Activated CD8-positive, alpha-beta T cell treated with anti-CD3 and anti-CD28 coated beads, Interleukin-2, amount 10 ng/mL, durations not matched to agents 7 days and 5 days (primary cell): ENCODE measurements around the gene NRXN3. TPM values are rescaled to one million over a fixed set of nuclear protein-coding genes. Genes with fewer than 3 reads are reported as not detected.
"Not testable (repeated sequence)": the region's sequence is repeated elsewhere in the genome, so short reads cannot be mapped to it uniquely, and the experiment has no call there.

Source experiments
- ATAC-seq: fragments of 150-1000 bp; cut with Tn5 transposase; one replicate; pipeline ENCODE4 v1.10.0; 2021; ENCODE audit warnings: moderate library complexity
- CTCF ChIA-PET: fragments of 350-600 bp; sonication (Branson Sonifier 250); formaldehyde crosslinking; loops from one replicate; lab custom pipeline; 2021; ENCODE audit warnings: antibody characterized with exemption; lab: Charles Lee
- POLR2A ChIA-PET: fragments of 350-600 bp; sonication (Branson Sonifier 250); formaldehyde crosslinking; loops from one replicate; lab custom pipeline; 2021; ENCODE audit warnings: antibody characterized with exemption; lab: Charles Lee
- DNase-seq: peaks from one replicate; pipeline ENCODE4 v3.0.0-alpha.2; 2020
- H3K27ac Mint-ChIP-seq: one replicate; pipeline ENCODE4 v1.8.0; 2021; ENCODE audit warnings: mild to moderate bottlenecking, mixed read lengths
- H3K27me3 Mint-ChIP-seq: one replicate; pipeline ENCODE4 v1.8.0; 2021; ENCODE audit warnings: low read depth, mixed read lengths
- H3K36me3 Mint-ChIP-seq: one replicate; pipeline ENCODE4 v1.8.0; 2021; ENCODE audit warnings: low read depth, mixed read lengths
- H3K4me1 Mint-ChIP-seq: one replicate; pipeline ENCODE4 v1.8.0; 2021; ENCODE audit warnings: low read depth, mixed read lengths
- H3K4me3 Mint-ChIP-seq: one replicate; pipeline ENCODE4 v1.8.0; 2021; ENCODE audit warnings: mild to moderate bottlenecking, mixed read lengths
- H3K9me3 Mint-ChIP-seq: one replicate; pipeline ENCODE4 v1.8.0; 2022; ENCODE audit warnings: mixed read lengths; ENCODE audit not compliant: insufficient read depth
- total RNA-seq, 2 experiments: library from RNA; stranded (reverse); gene quantifications; one replicate each; pipeline ENCODE4 v1.2.3, GENCODE V29; 2021

NRXN3 gene
- total RNA-seq, 2 experiments from 2014 or later, result not detected

DNA sequence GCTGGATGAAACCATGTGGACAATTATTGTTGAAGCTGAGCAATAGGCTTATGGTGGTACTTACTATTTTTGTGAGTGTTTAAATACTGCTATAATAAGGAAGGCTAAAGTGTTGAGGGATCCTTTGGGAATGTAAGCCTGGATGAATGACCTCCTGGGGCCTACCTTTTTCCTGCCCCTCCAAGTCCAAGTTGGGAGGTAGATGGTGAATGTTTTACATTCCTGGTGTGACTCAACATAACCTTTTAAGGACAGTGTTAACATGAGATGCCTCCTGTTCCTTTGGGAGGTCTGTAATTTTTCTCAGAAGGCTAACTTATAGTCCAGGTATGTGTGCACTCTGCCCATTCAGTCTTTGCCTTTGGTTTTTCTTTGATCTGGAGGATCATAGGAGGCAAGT, 315.9 kb downstream of the NRXN3 start:
- H3K36me3 Mint-ChIP-seq, result no peaks in the 10 kb centered on the region
- no peaks in the 10 kb centered on the region for H3K4me1 Mint-ChIP-seq
- no peak overlapping the region for H3K27ac Mint-ChIP-seq
- no peaks in the 10 kb centered on the region for H3K27me3 Mint-ChIP-seq
- DNase-seq, result no peak
- CTCF ChIA-PET, result no interaction called here
- no peak for ATAC-seq
- no peaks in the 10 kb centered on the region for H3K9me3 Mint-ChIP-seq
- no peak overlapping the region for H3K4me3 Mint-ChIP-seq
- POLR2A ChIA-PET, result no interaction called here

DNA sequence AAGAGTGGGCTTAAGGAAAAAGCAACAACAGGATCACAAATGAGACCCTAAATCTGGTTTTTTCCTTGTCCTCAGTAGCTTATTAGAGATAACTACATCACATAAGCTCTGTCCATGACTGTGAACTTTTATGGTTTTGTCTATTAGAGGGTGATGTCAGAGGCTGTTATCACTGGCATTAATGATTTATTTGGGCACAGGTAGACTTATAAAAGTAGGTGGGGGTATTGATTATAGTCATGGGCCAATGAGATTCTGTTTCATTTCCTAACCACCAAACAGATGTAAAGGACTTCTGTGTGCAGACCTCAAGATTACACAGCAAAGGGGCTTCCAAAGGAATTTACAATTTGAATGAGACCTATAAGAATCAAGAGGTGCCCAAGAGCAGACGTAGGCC, 316.4 kb downstream of the NRXN3 start:
- no peaks in the 10 kb centered on the region for H3K27me3 Mint-ChIP-seq

DNA sequence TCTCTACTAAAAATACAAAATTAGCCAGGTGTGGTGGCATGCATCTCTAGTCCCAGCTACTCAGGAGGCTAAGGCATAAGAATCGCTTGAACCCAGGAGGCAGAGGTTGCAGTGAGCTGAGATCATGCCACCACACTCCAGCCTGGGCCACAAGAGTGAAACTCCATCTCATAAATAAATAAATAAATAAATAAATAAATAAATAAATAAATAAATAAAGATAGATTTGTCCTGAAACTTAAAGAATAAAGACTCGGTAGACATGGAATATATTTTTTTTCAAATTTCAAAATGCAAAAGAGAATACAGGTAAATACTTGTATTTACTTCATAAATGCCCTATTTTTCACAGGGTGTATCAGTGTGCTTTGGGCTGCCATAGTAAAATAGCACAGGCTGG, 317.4 kb downstream of the NRXN3 start:
- CTCF ChIA-PET, H3K9me3 Mint-ChIP-seq, H3K4me3 Mint-ChIP-seq, ATAC-seq, H3K27ac Mint-ChIP-seq, DNase-seq, H3K36me3 Mint-ChIP-seq, POLR2A ChIA-PET, H3K4me1 Mint-ChIP-seq, H3K27me3 Mint-ChIP-seq: not testable (repeated sequence)

More for the DNA sequence above, 316.4 kb downstream of the NRXN3 start:
- Mint-ChIP-seq H3K9me3 (no peaks in the 10 kb centered on the region), H3K4me1 (no peaks in the 10 kb centered on the region), H3K27ac (no peak overlapping the region), H3K4me3 (no peak overlapping the region), H3K36me3 (no peaks in the 10 kb centered on the region)
- DNase-seq (no peak), ATAC-seq (no peak)
- ChIA-PET POLR2A (no interaction called here), CTCF (no interaction called here)

DNA sequence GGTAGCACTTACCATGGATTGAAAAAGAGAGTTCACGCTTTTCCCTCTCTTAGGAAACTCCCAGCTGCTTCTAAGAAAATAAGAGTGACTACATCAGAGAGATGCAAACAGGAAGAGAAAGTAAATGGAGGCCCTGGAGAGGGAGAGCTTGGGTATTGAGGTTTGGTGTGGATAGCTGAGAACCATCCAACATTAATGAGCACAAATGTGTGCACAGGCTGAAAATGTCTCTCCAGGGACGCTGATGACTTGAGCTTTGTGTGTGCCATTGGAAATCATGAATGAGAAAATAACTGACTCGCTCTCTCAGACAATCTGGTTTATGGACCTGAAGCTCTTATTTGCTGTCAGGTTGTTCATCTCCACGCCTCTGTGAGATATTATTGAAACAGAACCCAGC, 318.8 kb downstream of the NRXN3 start:
- CTCF ChIA-PET, result no interaction called here
- Mint-ChIP-seq H3K27me3 (no peaks in the 10 kb centered on the region), H3K36me3 (no peaks in the 10 kb centered on the region), H3K27ac (no peak overlapping the region), H3K4me1 (no peaks in the 10 kb centered on the region), H3K4me3 (no peak overlapping the region), H3K9me3 (no peaks in the 10 kb centered on the region)
- POLR2A ChIA-PET, result no interaction called here
- no peak for DNase-seq
- no peak for ATAC-seq

DNA sequence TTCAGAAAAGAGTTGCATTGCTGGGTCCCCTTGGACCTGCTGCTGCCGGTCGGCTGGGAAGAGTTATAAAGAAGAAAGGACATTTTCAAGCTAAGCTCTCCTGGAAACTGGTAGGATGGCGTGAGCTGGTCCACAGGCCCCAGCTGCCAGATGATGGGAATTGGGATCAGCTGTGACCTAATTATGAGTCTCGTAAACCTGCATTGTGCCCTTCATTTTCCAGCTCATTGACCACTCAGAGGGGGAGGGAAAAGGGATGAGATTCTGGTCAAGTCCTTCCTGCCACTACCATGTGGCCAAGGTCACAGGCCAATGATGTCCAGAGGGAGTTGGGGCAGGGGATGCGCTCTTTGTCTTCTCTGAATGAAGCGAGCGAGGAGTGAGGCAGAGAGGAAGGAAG, 320.9 kb downstream of the NRXN3 start:
- no peaks in the 10 kb centered on the region for H3K9me3 Mint-ChIP-seq
- no peak overlapping the region for H3K4me3 Mint-ChIP-seq
- POLR2A ChIA-PET, result no interaction called here
- H3K4me1 Mint-ChIP-seq, result no peaks in the 10 kb centered on the region
- H3K27ac Mint-ChIP-seq, result no peak overlapping the region
- ATAC-seq, result no peak
- CTCF ChIA-PET, result no interaction called here
- H3K36me3 Mint-ChIP-seq, result no peaks in the 10 kb centered on the region
- H3K27me3 Mint-ChIP-seq, result no peaks in the 10 kb centered on the region
- no peak for DNase-seq

DNA sequence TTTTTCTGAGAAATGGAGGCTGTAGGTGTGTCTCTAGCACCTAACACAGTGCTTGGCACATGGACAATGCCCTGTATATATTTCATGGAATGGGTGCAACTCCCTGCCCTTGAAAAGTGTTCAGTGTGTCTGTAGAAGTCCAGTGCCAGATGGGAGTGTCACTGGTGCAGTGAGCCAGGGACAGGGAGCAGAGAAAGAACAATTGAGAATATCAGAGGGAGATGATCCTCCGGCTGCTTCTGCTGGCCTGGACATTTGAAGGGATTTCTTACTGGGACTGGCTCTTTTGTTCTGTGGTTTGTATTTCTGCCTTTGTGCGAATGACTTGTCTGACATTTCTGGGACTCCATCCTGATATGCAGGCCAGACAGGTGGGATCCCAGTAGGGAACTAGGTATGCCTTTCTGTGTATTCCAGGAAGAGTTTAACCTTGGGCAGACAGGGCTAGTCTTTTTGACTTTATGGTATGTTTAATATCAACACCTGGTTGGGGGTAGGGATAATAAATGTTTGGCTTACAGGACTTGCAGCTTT, 328.0 kb downstream of the NRXN3 start:
- DNase-seq (no peak), ATAC-seq (no peak)
- POLR2A ChIA-PET, result no interaction called here
- Mint-ChIP-seq H3K4me3 (no peak overlapping the region), H3K27ac (no peak overlapping the region), H3K27me3 (no peaks in the 10 kb centered on the region), H3K4me1 (no peaks in the 10 kb centered on the region), H3K9me3 (no peaks in the 10 kb centered on the region), H3K36me3 (no peaks in the 10 kb centered on the region)
- CTCF ChIA-PET, result no interaction called here

DNA sequence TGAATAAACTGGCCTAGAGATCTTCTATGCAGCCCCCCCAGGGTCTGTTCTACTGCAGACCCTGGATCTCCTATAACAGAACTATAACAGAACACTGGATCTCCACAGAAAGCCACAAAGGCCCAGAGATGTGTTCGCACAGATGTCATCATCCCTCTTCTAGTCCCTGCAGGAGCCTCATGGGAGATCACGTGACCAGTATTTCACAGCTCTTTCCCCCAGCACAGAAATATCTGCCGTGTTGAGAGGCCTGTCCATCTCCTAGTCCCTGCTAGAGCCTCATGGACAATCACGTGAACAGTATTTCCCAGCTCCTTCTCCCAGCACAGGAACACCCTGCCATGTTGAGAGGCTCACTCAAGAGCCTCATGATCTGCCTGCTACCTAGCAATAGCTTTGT, 331.7 kb downstream of the NRXN3 start:
- Mint-ChIP-seq H3K27me3 (no peaks in the 10 kb centered on the region), H3K27ac (no peak overlapping the region), H3K4me1 (no peaks in the 10 kb centered on the region), H3K9me3 (no peaks in the 10 kb centered on the region), H3K36me3 (no peaks in the 10 kb centered on the region), H3K4me3 (no peak overlapping the region)
- ATAC-seq (no peak), DNase-seq (no peak)
- ChIA-PET POLR2A (interaction anchor here (0.7 kb wide), 1 partner anchor 58 kb away, joined by 3 read pairs; no protein-coding TSS in a partner anchor), CTCF (interaction anchor here (1.0 kb wide), 1 partner anchor 98 kb away, joined by 3 read pairs; no protein-coding TSS in a partner anchor)

DNA sequence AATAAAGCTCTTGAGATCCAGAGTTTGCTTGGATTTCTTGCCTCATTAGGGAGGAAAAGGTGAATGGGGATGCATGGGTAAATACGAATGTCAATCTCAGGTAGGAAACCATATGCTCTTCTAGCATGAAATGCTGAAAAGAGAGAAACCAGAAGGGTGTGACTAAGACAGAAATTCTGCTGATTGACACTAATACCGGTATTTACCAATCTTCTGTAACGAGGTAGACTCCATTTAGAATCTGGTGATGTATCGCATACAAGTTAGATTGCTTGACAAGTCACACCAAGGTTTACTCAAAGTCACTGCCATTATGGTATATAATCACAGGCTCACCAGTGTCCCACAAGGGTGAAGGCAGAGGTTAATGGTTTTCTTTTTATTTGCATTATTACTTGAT, 337.9 kb downstream of the NRXN3 start:
- DNase-seq, result no peak
- H3K27ac Mint-ChIP-seq, result no peak overlapping the region
- no peaks in the 10 kb centered on the region for H3K27me3 Mint-ChIP-seq
- H3K9me3 Mint-ChIP-seq, result no peaks in the 10 kb centered on the region
- POLR2A ChIA-PET, result no interaction called here
- ATAC-seq, result no peak
- H3K4me3 Mint-ChIP-seq, result no peak overlapping the region
- H3K36me3 Mint-ChIP-seq, result no peaks in the 10 kb centered on the region
- CTCF ChIA-PET, result no interaction called here
- no peaks in the 10 kb centered on the region for H3K4me1 Mint-ChIP-seq

DNA sequence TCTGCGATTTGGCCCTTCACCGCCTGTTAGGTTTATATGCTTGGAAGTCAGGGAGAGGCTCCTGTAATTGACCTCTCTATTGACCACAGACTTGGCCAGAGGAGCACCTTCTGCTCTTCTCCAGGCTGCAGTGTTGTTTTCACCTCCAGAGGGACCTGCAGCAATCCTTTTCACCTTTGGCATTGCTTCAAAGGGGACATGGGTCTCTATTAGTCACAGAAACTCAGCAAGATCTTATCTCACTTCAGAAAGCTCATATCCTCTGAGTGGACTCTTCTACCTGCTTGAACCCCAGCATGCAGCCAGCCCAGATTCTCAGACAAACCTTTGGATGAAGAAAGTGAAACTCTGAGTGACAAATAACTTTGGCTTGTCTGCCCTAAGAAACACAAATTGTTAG, 339.3 kb downstream of the NRXN3 start:
- H3K9me3 Mint-ChIP-seq, result no peaks in the 10 kb centered on the region
- DNase-seq (no peak), ATAC-seq (no peak)
- no peak overlapping the region for H3K4me3 Mint-ChIP-seq
- no peak overlapping the region for H3K27ac Mint-ChIP-seq
- H3K4me1 Mint-ChIP-seq, result no peaks in the 10 kb centered on the region
- H3K36me3 Mint-ChIP-seq, result no peaks in the 10 kb centered on the region
- no peaks in the 10 kb centered on the region for H3K27me3 Mint-ChIP-seq
- ChIA-PET CTCF (no interaction called here), POLR2A (no interaction called here)

DNA sequence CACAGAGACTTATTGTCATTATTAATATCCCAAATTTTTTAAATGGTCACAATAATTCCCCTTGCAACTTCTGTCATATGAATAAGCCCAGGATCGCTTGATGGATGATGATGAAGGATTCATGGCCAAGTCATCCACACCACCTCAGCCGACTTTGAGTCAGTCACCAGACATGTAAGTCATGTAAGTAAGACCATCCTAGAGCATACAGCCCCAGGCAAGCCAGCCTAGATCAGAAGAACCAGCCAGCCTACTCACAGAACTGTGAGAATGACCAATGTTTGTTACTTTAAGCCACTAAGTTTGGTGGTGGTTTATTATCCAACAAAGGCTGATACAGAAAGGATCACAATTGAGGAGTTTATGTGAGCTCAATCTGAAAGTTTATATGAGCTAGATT, 341.8 kb downstream of the NRXN3 start:
- H3K9me3 Mint-ChIP-seq, result no peaks in the 10 kb centered on the region
- no peaks in the 10 kb centered on the region for H3K27me3 Mint-ChIP-seq
- POLR2A ChIA-PET, result no interaction called here
- ATAC-seq, result no peak
- no peaks in the 10 kb centered on the region for H3K4me1 Mint-ChIP-seq
- no peaks in the 10 kb centered on the region for H3K36me3 Mint-ChIP-seq
- DNase-seq, result no peak
- CTCF ChIA-PET, result no interaction called here
- no peak overlapping the region for H3K27ac Mint-ChIP-seq
- no peak overlapping the region for H3K4me3 Mint-ChIP-seq

DNA sequence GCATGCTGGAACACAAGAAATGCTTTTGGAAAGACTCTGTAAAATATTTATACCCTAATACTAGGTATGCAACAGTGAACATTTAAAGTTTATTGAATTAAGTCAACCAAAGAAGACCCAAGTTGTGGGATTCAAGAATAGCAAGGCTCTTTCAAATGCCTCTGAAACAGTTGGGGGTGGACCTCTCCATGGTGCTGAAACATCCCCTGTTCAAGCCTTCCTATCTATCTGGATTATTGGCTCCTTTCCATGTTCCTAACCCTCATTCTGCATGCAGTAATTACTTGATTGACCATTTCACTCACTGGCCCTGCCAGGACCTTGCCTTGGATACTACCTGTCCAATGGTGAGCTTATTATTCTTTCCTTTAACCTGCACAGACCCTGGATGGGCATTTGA, 349.7 kb downstream of the NRXN3 start:
- DNase-seq, result peak; percentile 56
- Mint-ChIP-seq H3K27ac (no peak overlapping the region), H3K27me3 (no peaks in the 10 kb centered on the region), H3K4me1 (no peaks in the 10 kb centered on the region), H3K4me3 (no peak overlapping the region), H3K9me3 (no peaks in the 10 kb centered on the region), H3K36me3 (no peaks in the 10 kb centered on the region)
- POLR2A ChIA-PET, result no interaction called here
- CTCF ChIA-PET, result no interaction called here
- no peak for ATAC-seq

DNA sequence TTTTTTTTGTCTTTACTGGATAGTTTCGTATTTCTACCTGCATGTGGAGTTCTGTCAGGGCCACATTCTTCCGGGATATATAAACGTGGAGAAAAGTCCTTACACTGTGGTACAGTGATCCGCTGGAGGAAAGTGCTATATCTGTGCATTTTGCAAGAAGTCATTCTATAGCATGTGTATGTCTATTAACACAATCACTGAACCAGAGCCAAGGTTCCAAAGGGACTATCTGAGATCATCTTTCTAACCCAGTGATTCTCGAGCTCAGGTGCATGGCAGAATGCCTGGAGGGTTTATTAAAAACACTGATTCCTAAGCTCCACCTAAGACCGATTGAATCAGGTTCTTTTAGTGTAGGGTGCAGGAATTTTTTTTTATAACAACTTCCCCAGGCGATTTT, 354.0 kb downstream of the NRXN3 start:
- Mint-ChIP-seq H3K36me3 (no peaks in the 10 kb centered on the region), H3K4me3 (no peak overlapping the region), H3K27ac (no peak overlapping the region), H3K4me1 (no peaks in the 10 kb centered on the region), H3K27me3 (no peaks in the 10 kb centered on the region), H3K9me3 (no peaks in the 10 kb centered on the region)
- CTCF ChIA-PET, result interaction anchor here (0.6 kb wide), 1 partner anchor 446 kb away, joined by 3 read pairs; no protein-coding TSS in a partner anchor
- DNase-seq (no peak), ATAC-seq (no peak)
- POLR2A ChIA-PET, result no interaction called here

DNA sequence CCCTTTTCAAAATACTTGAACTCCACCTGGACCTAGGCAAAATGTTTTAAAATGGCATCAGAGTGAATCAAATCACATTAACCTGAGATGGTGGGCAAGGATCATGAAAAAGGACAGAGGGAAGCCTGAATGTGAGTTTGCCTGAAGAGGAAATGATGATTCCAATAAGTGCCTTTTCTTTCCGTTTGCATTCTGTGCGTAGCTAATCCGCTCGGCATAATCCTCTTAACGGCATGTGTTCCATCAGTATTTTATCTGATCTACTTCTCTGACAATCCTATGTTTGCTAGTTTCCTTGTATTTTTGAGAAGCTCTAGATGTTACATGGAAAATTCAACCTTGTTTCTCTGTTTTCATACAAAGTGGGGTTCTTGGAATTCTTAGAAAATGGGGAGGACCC, 354.6 kb downstream of the NRXN3 start:
- Mint-ChIP-seq H3K4me3 (no peak overlapping the region), H3K9me3 (no peaks in the 10 kb centered on the region), H3K4me1 (no peaks in the 10 kb centered on the region), H3K36me3 (no peaks in the 10 kb centered on the region), H3K27me3 (no peaks in the 10 kb centered on the region), H3K27ac (no peak overlapping the region)
- ATAC-seq, result no peak
- no peak for DNase-seq
- ChIA-PET POLR2A (no interaction called here), CTCF (interaction anchor here (0.6 kb wide), 1 partner anchor 447 kb away, joined by 3 read pairs; no protein-coding TSS in a partner anchor)
